Osteocyte (in vitro differentiated cells): ENCODE data around the gene FZR1. TPM values are rescaled to one million over a fixed set of nuclear protein-coding genes. Genes with fewer than 3 reads are reported as not detected.

ENCODE experiments used
- DNase-seq: peaks from one replicate; pipeline ENCODE4 v3.0.0; 2021; ENCODE audit warnings: mixed read lengths; ENCODE audit not compliant: unreplicated experiment; ENCODE audit errors: extremely low spot score
- H3K27ac Mint-ChIP-seq: one replicate; pipeline ENCODE4 v1.8.0; 2021; ENCODE audit warnings: mild to moderate bottlenecking, mixed read lengths; ENCODE audit not compliant: unreplicated experiment
- H3K27me3 Mint-ChIP-seq: one replicate; pipeline ENCODE4 v1.8.0; 2021; ENCODE audit warnings: mixed read lengths; ENCODE audit not compliant: unreplicated experiment
- H3K36me3 Mint-ChIP-seq: one replicate; pipeline ENCODE4 v1.8.0; 2021; ENCODE audit warnings: mixed read lengths; ENCODE audit not compliant: unreplicated experiment
- H3K4me1 Mint-ChIP-seq: one replicate; pipeline ENCODE4 v1.8.0; 2021; ENCODE audit warnings: mixed read lengths; ENCODE audit not compliant: unreplicated experiment
- H3K4me3 Mint-ChIP-seq: one replicate; pipeline ENCODE4 v1.8.0; 2021; ENCODE audit warnings: mild to moderate bottlenecking, moderate library complexity, mixed read lengths; ENCODE audit not compliant: unreplicated experiment
- H3K9me3 Mint-ChIP-seq: one replicate; pipeline ENCODE4 v1.8.0; 2021; ENCODE audit warnings: mixed read lengths; ENCODE audit not compliant: unreplicated experiment
- total RNA-seq: library from RNA; stranded (reverse); gene quantifications from 2 replicates; pipeline ENCODE4 v1.2.1, GENCODE V29; 2021
- TF ChIP-seq, protein P1 (sequence below): fragments of 200-600 bp; sonication (generic); IDR thresholded peaks from 2 replicates; pipeline ENCODE4 v1.5.0; 2021; ENCODE audit warnings: antibody characterized with exemption, mild to moderate bottlenecking, moderate library complexity

FZR1 gene
- total RNA-seq, 1 donor from 2014 or later, result 45.3 TPM

- no peak overlapping the region for H3K4me3 Mint-ChIP-seq
- no peak for DNase-seq
- H3K4me1 Mint-ChIP-seq, result no peaks in the 10 kb centered on the region
- H3K9me3 Mint-ChIP-seq, result no peaks in the 10 kb centered on the region
- no peaks in the 10 kb centered on the region for H3K27me3 Mint-ChIP-seq
- H3K27ac Mint-ChIP-seq, result no peak overlapping the region
- peaks cover 11% of the 10 kb centered on the region for H3K36me3 Mint-ChIP-seq
- TF ChIP-seq, protein P1, sequence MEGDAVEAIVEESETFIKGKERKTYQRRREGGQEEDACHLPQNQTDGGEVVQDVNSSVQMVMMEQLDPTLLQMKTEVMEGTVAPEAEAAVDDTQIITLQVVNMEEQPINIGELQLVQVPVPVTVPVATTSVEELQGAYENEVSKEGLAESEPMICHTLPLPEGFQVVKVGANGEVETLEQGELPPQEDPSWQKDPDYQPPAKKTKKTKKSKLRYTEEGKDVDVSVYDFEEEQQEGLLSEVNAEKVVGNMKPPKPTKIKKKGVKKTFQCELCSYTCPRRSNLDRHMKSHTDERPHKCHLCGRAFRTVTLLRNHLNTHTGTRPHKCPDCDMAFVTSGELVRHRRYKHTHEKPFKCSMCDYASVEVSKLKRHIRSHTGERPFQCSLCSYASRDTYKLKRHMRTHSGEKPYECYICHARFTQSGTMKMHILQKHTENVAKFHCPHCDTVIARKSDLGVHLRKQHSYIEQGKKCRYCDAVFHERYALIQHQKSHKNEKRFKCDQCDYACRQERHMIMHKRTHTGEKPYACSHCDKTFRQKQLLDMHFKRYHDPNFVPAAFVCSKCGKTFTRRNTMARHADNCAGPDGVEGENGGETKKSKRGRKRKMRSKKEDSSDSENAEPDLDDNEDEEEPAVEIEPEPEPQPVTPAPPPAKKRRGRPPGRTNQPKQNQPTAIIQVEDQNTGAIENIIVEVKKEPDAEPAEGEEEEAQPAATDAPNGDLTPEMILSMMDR, result no peak
Observed at GRCh38 chr19:3492131-3492839, 13.8 kb upstream of the FZR1 start.

DNA sequence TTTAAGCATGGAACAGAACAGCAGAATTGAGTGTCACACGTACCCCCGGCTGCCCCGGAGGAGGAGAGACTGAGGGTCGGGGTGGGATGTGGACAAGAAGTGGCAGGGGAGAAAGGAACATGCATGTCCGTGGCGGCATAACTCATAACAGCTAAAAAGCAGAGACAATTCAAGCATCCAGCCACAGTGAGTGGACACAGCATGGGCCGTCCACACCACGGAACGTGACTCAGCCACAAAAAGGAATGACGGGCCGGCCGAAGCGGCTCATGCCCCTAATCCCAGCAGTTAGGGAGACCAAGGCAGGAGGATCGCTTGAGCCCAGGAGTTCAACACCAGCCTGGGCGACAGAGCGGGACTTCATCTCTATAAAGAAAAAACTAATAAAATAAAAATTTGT lies 13.2 kb upstream of the FZR1 start:
- DNase-seq, result no peak
- Mint-ChIP-seq H3K4me1 (no peaks in the 10 kb centered on the region), H3K27me3 (no peaks in the 10 kb centered on the region), H3K4me3 (no peak overlapping the region), H3K9me3 (no peaks in the 10 kb centered on the region), H3K27ac (no peak overlapping the region), H3K36me3 (peaks cover 12% of the 10 kb centered on the region)
- TF ChIP-seq, protein P1, result no peak

GRCh38 chr19:3493651-3494050 lies 12.5 kb upstream of the FZR1 start:
- Mint-ChIP-seq H3K4me3 (no peak overlapping the region), H3K27ac (no peak overlapping the region), H3K4me1 (no peaks in the 10 kb centered on the region), H3K27me3 (no peaks in the 10 kb centered on the region), H3K9me3 (no peaks in the 10 kb centered on the region), H3K36me3 (peaks cover 13% of the 10 kb centered on the region)
- TF ChIP-seq, protein P1, result no peak
- DNase-seq, result no peak

GRCh38 chr19:3494051-3494450 lies 12.1 kb upstream of the FZR1 start:
- no peaks in the 10 kb centered on the region for H3K27me3 Mint-ChIP-seq
- H3K9me3 Mint-ChIP-seq, result no peaks in the 10 kb centered on the region
- H3K4me3 Mint-ChIP-seq, result no peak overlapping the region
- peaks cover 3% of the 10 kb centered on the region for H3K4me1 Mint-ChIP-seq
- no peak overlapping the region for H3K27ac Mint-ChIP-seq
- H3K36me3 Mint-ChIP-seq, result peaks cover 13% of the 10 kb centered on the region
- DNase-seq, result no peak
- TF ChIP-seq, protein P1, result no peak

- Mint-ChIP-seq H3K36me3 (peaks cover 13% of the 10 kb centered on the region), H3K27ac (no peak overlapping the region), H3K9me3 (no peaks in the 10 kb centered on the region), H3K4me1 (peaks cover 7% of the 10 kb centered on the region), H3K4me3 (no peak overlapping the region), H3K27me3 (no peaks in the 10 kb centered on the region)
- DNase-seq, result no peak
- TF ChIP-seq, protein P1, result no peak
Observed at GRCh38 chr19:3494559-3494958, 11.6 kb upstream of the FZR1 start.
